ENCODE results near the gene SRC. TPM values are rescaled to one million over a fixed set of nuclear protein-coding genes. Genes with fewer than 3 reads are reported as not detected.

Gene SRC
- total RNA-seq, 1 donor from 2014 or later: 4.2 TPM

GRCh38 chr20:37373020-37373598, 27.2 kb downstream of the SRC start:
- TF ChIP-seq, protein P1, sequence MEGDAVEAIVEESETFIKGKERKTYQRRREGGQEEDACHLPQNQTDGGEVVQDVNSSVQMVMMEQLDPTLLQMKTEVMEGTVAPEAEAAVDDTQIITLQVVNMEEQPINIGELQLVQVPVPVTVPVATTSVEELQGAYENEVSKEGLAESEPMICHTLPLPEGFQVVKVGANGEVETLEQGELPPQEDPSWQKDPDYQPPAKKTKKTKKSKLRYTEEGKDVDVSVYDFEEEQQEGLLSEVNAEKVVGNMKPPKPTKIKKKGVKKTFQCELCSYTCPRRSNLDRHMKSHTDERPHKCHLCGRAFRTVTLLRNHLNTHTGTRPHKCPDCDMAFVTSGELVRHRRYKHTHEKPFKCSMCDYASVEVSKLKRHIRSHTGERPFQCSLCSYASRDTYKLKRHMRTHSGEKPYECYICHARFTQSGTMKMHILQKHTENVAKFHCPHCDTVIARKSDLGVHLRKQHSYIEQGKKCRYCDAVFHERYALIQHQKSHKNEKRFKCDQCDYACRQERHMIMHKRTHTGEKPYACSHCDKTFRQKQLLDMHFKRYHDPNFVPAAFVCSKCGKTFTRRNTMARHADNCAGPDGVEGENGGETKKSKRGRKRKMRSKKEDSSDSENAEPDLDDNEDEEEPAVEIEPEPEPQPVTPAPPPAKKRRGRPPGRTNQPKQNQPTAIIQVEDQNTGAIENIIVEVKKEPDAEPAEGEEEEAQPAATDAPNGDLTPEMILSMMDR (IDR thresholded peaks at IDR 0.05; ENCODE audit: borderline replicate concordance): no peak
- no peak for DNase-seq
- intact Hi-C loops (cut with micrococcal nuclease): no loop called here
- no peak overlapping the region for H3K27ac ChIP-seq (replicated peaks)
- no peak overlapping the region for H3K4me3 ChIP-seq
- H3K9me3 ChIP-seq (replicated peaks): no peaks in the 10 kb centered on the region
- no peaks in the 10 kb centered on the region for H3K27me3 ChIP-seq (ENCODE audit: low read depth)
- no peaks in the 10 kb centered on the region for H3K36me3 ChIP-seq
- H3K4me1 ChIP-seq: no peaks in the 10 kb centered on the region

DNA sequence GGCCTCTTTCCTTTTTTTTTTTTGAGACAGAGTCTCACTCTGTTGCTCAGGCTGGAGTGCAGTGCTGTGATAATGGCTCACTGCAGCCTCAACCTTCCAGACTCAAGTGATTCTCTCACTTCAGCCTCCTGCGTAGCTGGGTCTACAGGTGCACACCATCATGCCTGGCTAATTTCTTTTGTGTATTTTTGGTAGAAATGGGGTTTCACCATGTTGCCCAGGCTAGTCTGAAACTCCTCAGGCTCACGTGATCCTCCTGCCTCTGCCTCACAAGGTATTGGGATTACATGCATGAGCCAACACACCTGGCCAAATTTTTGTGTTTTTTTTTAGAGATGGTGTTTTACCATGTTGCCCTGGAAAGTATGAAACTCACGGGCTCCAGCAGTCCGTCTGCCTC, 29.3 kb downstream of the SRC start:
- Histone ChIP-seq H3K4me3 (no peak overlapping the region), H3K27me3 (ENCODE audit: low read depth) (no peaks in the 10 kb centered on the region), H3K9me3 (replicated peaks) (no peaks in the 10 kb centered on the region), H3K36me3 (no peaks in the 10 kb centered on the region), H3K27ac (replicated peaks) (no peak overlapping the region), H3K4me1 (no peaks in the 10 kb centered on the region)
- intact Hi-C loops (cut with micrococcal nuclease): no loop called here
- no peak for DNase-seq
- TF ChIP-seq, protein P1 (IDR thresholded peaks at IDR 0.05; ENCODE audit: borderline replicate concordance): no peak

- H3K4me3 ChIP-seq: no peak overlapping the region
- no peaks in the 10 kb centered on the region for H3K36me3 ChIP-seq
- H3K4me1 ChIP-seq: no peaks in the 10 kb centered on the region
- no peak for DNase-seq
- no peak overlapping the region for H3K27ac ChIP-seq (replicated peaks)
- intact Hi-C loops (cut with micrococcal nuclease): no loop called here
- no peaks in the 10 kb centered on the region for H3K9me3 ChIP-seq (replicated peaks)
- TF ChIP-seq, protein P1 (IDR thresholded peaks at IDR 0.05; ENCODE audit: borderline replicate concordance): no peak
- no peaks in the 10 kb centered on the region for H3K27me3 ChIP-seq (ENCODE audit: low read depth)
These were observed 30.4 kb downstream of the SRC start for GRCh38 chr20:37376324-37376723.

DNA sequence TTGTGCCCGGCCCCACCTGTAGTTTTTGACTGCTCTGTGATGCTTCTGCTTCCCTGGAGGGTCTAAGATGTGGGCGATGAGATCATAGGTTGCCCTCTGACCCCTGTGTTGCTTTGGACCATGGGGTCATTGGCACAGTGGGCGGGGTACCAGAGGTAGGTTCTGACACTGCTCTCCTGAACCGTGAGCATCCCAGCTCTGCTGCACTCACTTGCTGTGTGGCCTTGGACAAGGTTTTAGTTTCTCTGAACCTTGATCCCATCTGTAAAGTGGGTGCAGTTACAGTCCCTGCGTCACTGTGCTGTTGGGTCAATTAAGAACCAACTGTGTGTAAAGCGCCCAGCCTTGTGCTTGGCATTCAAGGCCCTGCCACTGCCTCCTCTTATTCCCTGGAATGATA, 30.9 kb downstream of the SRC start:
- Histone ChIP-seq H3K27ac (replicated peaks) (no peak overlapping the region), H3K27me3 (ENCODE audit: low read depth) (no peaks in the 10 kb centered on the region), H3K4me3 (no peak overlapping the region), H3K36me3 (no peaks in the 10 kb centered on the region), H3K9me3 (replicated peaks) (no peaks in the 10 kb centered on the region), H3K4me1 (no peaks in the 10 kb centered on the region)
- TF ChIP-seq, protein P1 (IDR thresholded peaks at IDR 0.05; ENCODE audit: borderline replicate concordance): no peak
- DNase-seq: no peak
- intact Hi-C loops (cut with micrococcal nuclease): no loop called here

- no peaks in the 10 kb centered on the region for H3K36me3 ChIP-seq
- DNase-seq: no peak
- H3K9me3 ChIP-seq (replicated peaks): no peaks in the 10 kb centered on the region
- TF ChIP-seq, protein P1 (IDR thresholded peaks at IDR 0.05; ENCODE audit: borderline replicate concordance): no peak
- H3K27ac ChIP-seq (replicated peaks): no peak overlapping the region
- H3K4me3 ChIP-seq: no peak overlapping the region
- intact Hi-C loops (cut with micrococcal nuclease): no loop called here
- no peaks in the 10 kb centered on the region for H3K27me3 ChIP-seq (ENCODE audit: low read depth)
- no peaks in the 10 kb centered on the region for H3K4me1 ChIP-seq
These were observed 31.6 kb downstream of the SRC start for GRCh38 chr20:37377346-37378081.

Data from left ventricle myocardium inferior (tissue), 1 donor.